SK-N-MC (cell line): ENCODE measurements around the gene DNASE1.

Experiments used
- EZH2 ChIP-seq: fragments of 200-600 bp; sonication (generic); IDR thresholded peaks from one replicate; pipeline ENCODE4 v1.6.1; 2017; ENCODE audit warnings: antibody characterized with exemption
- FOXP2 ChIP-seq: optimal IDR thresholded peaks from 2 replicates; pipeline ENCODE3; 2011; ENCODE audit warnings: mild to moderate bottlenecking, moderate library complexity; ENCODE audit not compliant: insufficient read depth; ENCODE audit errors: extremely low read length, control extremely low read depth
- POLR2AphosphoS5 ChIP-seq: IDR thresholded peaks from 2 replicates; pipeline ENCODE4 v1.6.1; 2012; ENCODE audit warnings: mild to moderate bottlenecking, low read depth, low read length, borderline replicate concordance

- TF ChIP-seq POLR2AphosphoS5 (no peak), EZH2 (no peak), FOXP2 (no peak)
Measured at GRCh38 chr16:3646348-3646920, 8.1 kb upstream of the DNASE1 start.
